GM19468 (cell line): ENCODE results near the gene LRRC1.
A peak's percentile ranks its signal among the peaks of the same experiment; 100 is the strongest.

Source experiments
- ATAC-seq: cut with Tn5 transposase; IDR thresholded peaks from one replicate; pipeline ENCODE4 v1.9.1; 2021; ENCODE audit warnings: mild to moderate bottlenecking, moderate library complexity, moderate number of reproducible peaks; ENCODE audit not compliant: unreplicated experiment; ENCODE audit errors: extremely low read depth

The LRRC1 gene

GRCh38 chr6:53943395-53943794, 148.6 kb downstream of the LRRC1 start:
- no peak for ATAC-seq

GRCh38 chr6:53944091-53944490, 149.3 kb downstream of the LRRC1 start:
- ATAC-seq, result no peak

- ATAC-seq, result no peak
These were observed 149.7 kb downstream of the LRRC1 start for GRCh38 chr6:53944543-53944942.

GRCh38 chr6:53945765-53946407, 151.1 kb downstream of the LRRC1 start:
- no peak for ATAC-seq

- no peak for ATAC-seq
These were observed 153.0 kb downstream of the LRRC1 start for GRCh38 chr6:53947780-53948179.

- no peak for ATAC-seq
These were observed 156.6 kb downstream of the LRRC1 start for GRCh38 chr6:53951383-53951782.

GRCh38 chr6:53956068-53956711, 161.4 kb downstream of the LRRC1 start:
- peak; percentile 81 for ATAC-seq

GRCh38 chr6:53956804-53957203, 162.0 kb downstream of the LRRC1 start:
- no peak for ATAC-seq

GRCh38 chr6:53959717-53960116, 164.9 kb downstream of the LRRC1 start:
- no peak for ATAC-seq

GRCh38 chr6:53960311-53960710, 165.5 kb downstream of the LRRC1 start:
- ATAC-seq, result no peak

GRCh38 chr6:53961679-53962370, 167.0 kb downstream of the LRRC1 start:
- ATAC-seq, result no peak

GRCh38 chr6:53962646-53963045, 167.8 kb downstream of the LRRC1 start:
- ATAC-seq, result no peak

GRCh38 chr6:53967415-53967814, 172.6 kb downstream of the LRRC1 start:
- no peak for ATAC-seq
